Liver (tissue), 9 donors: ENCODE data around the gene SLC35A2. TPM values are rescaled to one million over a fixed set of nuclear protein-coding genes. Genes with fewer than 3 reads are reported as not detected.

Experiments
- DNase-seq: peaks from one replicate; pipeline ENCODE4 v3.0.0-alpha.2; 2017; ENCODE audit warnings: low spot score
- H3K27ac ChIP-seq, 2 donors: one replicate each; pipeline ENCODE4 v1.7.0; 2013; ENCODE audit warnings: inconsistent platforms in 2 of 2, low read length in 2 of 2, control low read depth in 1 of 2, low read depth in 1 of 2, mild to moderate bottlenecking in 1 of 2
- H3K27me3 ChIP-seq, 4 donors: one replicate each; pipeline versions ENCODE4 v1.6.1 to v1.7.0; 2013; ENCODE audit warnings: low read length in 3 of 4, inconsistent platforms in 1 of 4, mild to moderate bottlenecking in 1 of 4, moderate library complexity in 1 of 4; ENCODE audit not compliant: control insufficient read depth in 4 of 4, insufficient read depth in 4 of 4
- H3K36me3 ChIP-seq, 4 donors: one replicate each; pipeline versions ENCODE4 v1.6.1 to v1.7.0; 2013; ENCODE audit warnings: low read length in 3 of 4, mild to moderate bottlenecking in 3 of 4, low read depth in 1 of 4, moderate library complexity in 1 of 4; ENCODE audit not compliant: control insufficient read depth in 4 of 4, insufficient read depth in 3 of 4
- H3K4me1 ChIP-seq, 4 donors: one replicate each; pipeline versions ENCODE4 v1.6.1 to v1.7.0; 2013; ENCODE audit warnings: low read length in 3 of 4, mild to moderate bottlenecking in 3 of 4, moderate library complexity in 1 of 4; ENCODE audit not compliant: control insufficient read depth in 4 of 4, insufficient read depth in 4 of 4
- H3K4me3 ChIP-seq, 3 donors: one replicate each; pipeline versions ENCODE4 v1.6.1 to v1.7.0; 2013; ENCODE audit warnings: low read length in 3 of 3, control low read depth in 1 of 3, low read depth in 1 of 3, mild to moderate bottlenecking in 1 of 3
- H3K9ac ChIP-seq, 2 donors: one replicate each; pipeline ENCODE4 v1.7.0; 2013; ENCODE audit warnings: low read length in 2 of 2, mild to moderate bottlenecking in 2 of 2, moderate library complexity in 2 of 2, control low read depth in 1 of 2, low read depth in 1 of 2
- H3K9me3 ChIP-seq, 4 donors: one replicate each; pipeline versions ENCODE4 v1.6.1 to v1.7.0; 2013; ENCODE audit warnings: low read length in 3 of 4; ENCODE audit not compliant: control insufficient read depth in 4 of 4
- EGR1 ChIP-seq, 2 donors: IDR thresholded peaks; 2 replicates each; pipeline ENCODE4 v1.6.1; 2016 to 2018; ENCODE audit warnings: antibody characterized with exemption in 2 of 2, low read depth in 2 of 2
- FOXA1 ChIP-seq: IDR thresholded peaks from 2 replicates; pipeline ENCODE4 v1.6.1; 2016; ENCODE audit warnings: antibody characterized with exemption
- FOXA2 ChIP-seq: IDR thresholded peaks from 2 replicates; pipeline ENCODE4 v1.6.1; 2016; ENCODE audit warnings: antibody characterized with exemption
- GABPA ChIP-seq, 2 donors: IDR thresholded peaks in 1 of 2; conservative IDR thresholded peaks in 1 of 2; 2 replicates each; pipeline ENCODE4 v1.6.1; 2016; ENCODE audit warnings: antibody characterized with exemption in 2 of 2, mild to moderate bottlenecking in 1 of 2, moderate library complexity in 1 of 2
- HNF4A ChIP-seq, 2 donors: conservative IDR thresholded peaks; 2 replicates each; pipeline ENCODE4 v1.6.1; 2016; ENCODE audit warnings: antibody characterized with exemption in 2 of 2, mild to moderate bottlenecking in 2 of 2
- HNF4G ChIP-seq: IDR thresholded peaks from 2 replicates; pipeline ENCODE4 v1.6.1; 2016; ENCODE audit warnings: antibody characterized with exemption
- JUND ChIP-seq, 2 donors: IDR thresholded peaks; 2 replicates each; pipeline ENCODE4 v1.6.1; 2016; ENCODE audit warnings: antibody characterized with exemption in 2 of 2
- RAD21 ChIP-seq, 2 donors: IDR thresholded peaks; 2 replicates each; pipeline ENCODE4 v1.6.1; 2016; ENCODE audit warnings: antibody characterized with exemption in 2 of 2, mild to moderate bottlenecking in 2 of 2
- RXRA ChIP-seq, 2 donors: IDR thresholded peaks; 2 replicates each; pipeline ENCODE4 v1.6.1; 2017 to 2018; ENCODE audit warnings: antibody characterized with exemption in 2 of 2, mild to moderate bottlenecking in 1 of 2
- SP1 ChIP-seq: IDR thresholded peaks from 2 replicates; pipeline ENCODE4 v1.6.1; 2018; ENCODE audit warnings: antibody characterized with exemption, mild to moderate bottlenecking
- YY1 ChIP-seq: IDR thresholded peaks from 2 replicates; pipeline ENCODE4 v1.6.1; 2016; ENCODE audit warnings: antibody characterized with exemption, mild to moderate bottlenecking
- WGBS: extraction: QIAGEN DNeasy Blood & Tissue Kit; methylation state at CpG from one replicate; pipeline ENCODE4 v1.1.7; 2013; 5-methylcytosine and 5-hydroxymethylcytosine counted together
- polyA plus RNA-seq, 2 donors: library from polyadenylated mRNA; stranded (reverse) in 1 of 2; unstranded in 1 of 2; fragments of 200-250 nt in 1 of 2; fragments of >200 nt in 1 of 2; fragmentation: Nextera tagmentation in 1 of 2; extraction: Ambion mirVana in 1 of 2; gene quantifications; one replicate each; pipeline versions ENCODE4 v1.2.1 to v1.2.3, GENCODE V29; 2013 to 2015
- total RNA-seq, 2 donors: library from RNA; depleted of rRNA; stranded (reverse); fragments of >200 nt; gene quantifications; one replicate each; pipeline ENCODE4 v1.2.3, GENCODE V29; 2014
- TF ChIP-seq, protein P1 (sequence below): IDR thresholded peaks from 2 replicates; pipeline ENCODE4 v1.6.1; 2016; ENCODE audit warnings: antibody characterized with exemption, mild to moderate bottlenecking
- TF ChIP-seq, protein P2 (sequence below): IDR thresholded peaks from 2 replicates; pipeline ENCODE4 v1.6.1; 2016; ENCODE audit warnings: antibody characterized with exemption
- TF ChIP-seq, protein P3 (sequence below): IDR thresholded peaks from 2 replicates; pipeline ENCODE4 v1.6.1; 2016; ENCODE audit warnings: antibody characterized with exemption
- TF ChIP-seq, protein P4 (sequence below): IDR thresholded peaks from 2 replicates; pipeline ENCODE4 v1.6.1; 2016; ENCODE audit warnings: antibody characterized with exemption
- donor health status: healthy.
- donor health status: healthy.
- donor health status: healthy.
- donor health status: healthy.
- donor health status: healthy.

Gene SLC35A2
- total and polyA plus RNA-seq, 4 donors, result 10.0 to 26.9 (median 14.4) TPM

DNA sequence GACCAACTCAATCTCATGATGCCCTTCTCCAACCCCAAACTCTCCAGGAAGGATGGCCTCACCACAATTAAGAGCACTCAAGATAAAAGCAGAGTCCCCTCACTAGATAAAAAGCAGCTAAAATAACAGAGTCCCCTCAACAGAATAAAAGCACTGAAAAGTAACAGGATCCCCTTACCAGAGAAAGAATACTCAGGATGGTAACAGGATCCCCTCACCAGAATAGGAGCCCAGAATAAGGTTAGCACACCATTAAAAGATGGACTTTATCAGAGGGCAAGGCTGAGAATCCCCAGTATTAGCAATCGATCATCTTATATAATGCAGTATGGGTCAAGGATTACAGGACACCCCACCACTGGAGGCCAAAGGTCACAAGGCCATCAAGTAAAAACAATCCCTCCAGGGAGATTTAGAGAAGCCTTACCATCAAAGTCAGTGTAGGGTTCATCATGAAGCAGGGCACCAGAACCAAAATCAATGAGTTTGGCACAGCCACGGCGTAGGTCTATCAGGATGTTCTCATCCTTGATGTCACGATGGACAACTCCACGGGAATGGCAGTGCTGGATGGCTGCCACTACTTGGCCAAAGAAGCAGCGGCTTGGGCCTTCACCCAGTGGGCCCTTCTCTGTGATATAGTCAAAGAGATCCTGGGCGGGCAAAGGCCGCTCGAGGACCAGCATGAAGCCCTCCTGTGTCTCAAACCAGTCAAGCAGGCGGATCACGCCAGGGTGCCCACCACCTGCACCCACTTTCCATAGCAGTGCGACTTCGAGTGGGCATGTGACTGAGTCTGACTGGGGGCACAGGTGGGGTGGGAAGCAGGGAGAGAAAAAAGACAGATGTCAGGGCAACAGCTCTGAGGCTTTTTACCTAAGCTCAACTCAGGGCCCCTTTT is 3.4 kb upstream of the SLC35A2 start:
- WGBS, result 77% methylated on average over 13 of the region's 13 CpGs
- TF ChIP-seq HNF4G, result no peak
- TF ChIP-seq GABPA (IDR thresholded peaks at IDR 0.05 in 1 of 2, conservative IDR thresholded peaks at IDR 0.05 in 1 of 2), result no peak
- H3K27ac ChIP-seq, result no peak overlapping the region
- no peak overlapping the region for H3K9ac ChIP-seq
- DNase-seq, result no peak
- no peak overlapping the region for H3K4me3 ChIP-seq
- H3K36me3 ChIP-seq, result peaks cover 0 to 3% (median under 1%) of the 10 kb centered on the region in 4 donors
- peaks cover 10 to 43% (median 19%) of the 10 kb centered on the region in 4 donors for H3K4me1 ChIP-seq
- H3K27me3 ChIP-seq, result peaks cover 0 to 2% (median 0%) of the 10 kb centered on the region in 4 donors
- no peaks in the 10 kb centered on the region for H3K9me3 ChIP-seq

DNA sequence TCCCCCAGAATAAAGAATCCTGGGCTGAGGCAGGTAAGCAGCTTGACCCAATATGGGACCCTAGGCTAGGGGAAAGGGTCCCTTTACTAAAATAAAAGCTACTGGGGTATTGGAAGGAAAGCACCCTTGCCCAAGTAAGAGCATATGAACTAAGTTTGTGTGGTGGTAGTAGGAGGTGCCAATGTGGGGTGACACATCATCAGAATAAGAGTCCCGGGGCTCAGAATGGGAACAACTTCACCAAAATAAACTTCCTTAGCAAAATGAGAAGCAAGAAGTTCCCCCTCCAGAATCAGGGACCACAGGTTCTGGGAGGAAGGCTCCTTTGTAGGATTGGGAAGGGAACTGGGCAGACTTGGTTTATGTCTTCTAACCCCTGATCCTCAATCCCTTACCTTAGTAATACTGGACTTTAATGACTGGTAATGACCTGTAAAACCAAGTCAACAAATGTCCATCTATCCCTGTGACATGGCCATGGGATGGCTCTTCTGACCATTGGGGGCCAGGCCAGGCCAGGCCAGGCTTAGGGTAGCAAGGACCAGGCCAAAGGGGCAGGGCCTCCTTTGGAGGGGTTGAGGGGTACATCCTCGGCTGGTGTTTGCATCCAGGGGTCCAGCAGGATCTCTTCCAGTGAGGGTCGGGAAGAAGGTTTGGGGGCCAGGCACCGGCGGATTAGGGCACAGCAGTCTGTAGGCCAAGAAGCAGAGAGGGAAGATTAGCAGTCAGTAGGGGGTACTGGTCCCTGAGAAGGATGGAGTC is 2.3 kb upstream of the SLC35A2 start:
- WGBS, result 74% methylated on average over 5 of the region's 5 CpGs
- peaks cover 0 to 3% (median under 1%) of the 10 kb centered on the region in 4 donors for H3K36me3 ChIP-seq
- no peak overlapping the region for H3K9ac ChIP-seq
- TF ChIP-seq, protein P1, sequence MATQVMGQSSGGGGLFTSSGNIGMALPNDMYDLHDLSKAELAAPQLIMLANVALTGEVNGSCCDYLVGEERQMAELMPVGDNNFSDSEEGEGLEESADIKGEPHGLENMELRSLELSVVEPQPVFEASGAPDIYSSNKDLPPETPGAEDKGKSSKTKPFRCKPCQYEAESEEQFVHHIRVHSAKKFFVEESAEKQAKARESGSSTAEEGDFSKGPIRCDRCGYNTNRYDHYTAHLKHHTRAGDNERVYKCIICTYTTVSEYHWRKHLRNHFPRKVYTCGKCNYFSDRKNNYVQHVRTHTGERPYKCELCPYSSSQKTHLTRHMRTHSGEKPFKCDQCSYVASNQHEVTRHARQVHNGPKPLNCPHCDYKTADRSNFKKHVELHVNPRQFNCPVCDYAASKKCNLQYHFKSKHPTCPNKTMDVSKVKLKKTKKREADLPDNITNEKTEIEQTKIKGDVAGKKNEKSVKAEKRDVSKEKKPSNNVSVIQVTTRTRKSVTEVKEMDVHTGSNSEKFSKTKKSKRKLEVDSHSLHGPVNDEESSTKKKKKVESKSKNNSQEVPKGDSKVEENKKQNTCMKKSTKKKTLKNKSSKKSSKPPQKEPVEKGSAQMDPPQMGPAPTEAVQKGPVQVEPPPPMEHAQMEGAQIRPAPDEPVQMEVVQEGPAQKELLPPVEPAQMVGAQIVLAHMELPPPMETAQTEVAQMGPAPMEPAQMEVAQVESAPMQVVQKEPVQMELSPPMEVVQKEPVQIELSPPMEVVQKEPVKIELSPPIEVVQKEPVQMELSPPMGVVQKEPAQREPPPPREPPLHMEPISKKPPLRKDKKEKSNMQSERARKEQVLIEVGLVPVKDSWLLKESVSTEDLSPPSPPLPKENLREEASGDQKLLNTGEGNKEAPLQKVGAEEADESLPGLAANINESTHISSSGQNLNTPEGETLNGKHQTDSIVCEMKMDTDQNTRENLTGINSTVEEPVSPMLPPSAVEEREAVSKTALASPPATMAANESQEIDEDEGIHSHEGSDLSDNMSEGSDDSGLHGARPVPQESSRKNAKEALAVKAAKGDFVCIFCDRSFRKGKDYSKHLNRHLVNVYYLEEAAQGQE, result no peak
- TF ChIP-seq, protein P2, sequence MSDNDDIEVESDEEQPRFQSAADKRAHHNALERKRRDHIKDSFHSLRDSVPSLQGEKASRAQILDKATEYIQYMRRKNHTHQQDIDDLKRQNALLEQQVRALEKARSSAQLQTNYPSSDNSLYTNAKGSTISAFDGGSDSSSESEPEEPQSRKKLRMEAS, result no peak
- TF ChIP-seq, protein P3, sequence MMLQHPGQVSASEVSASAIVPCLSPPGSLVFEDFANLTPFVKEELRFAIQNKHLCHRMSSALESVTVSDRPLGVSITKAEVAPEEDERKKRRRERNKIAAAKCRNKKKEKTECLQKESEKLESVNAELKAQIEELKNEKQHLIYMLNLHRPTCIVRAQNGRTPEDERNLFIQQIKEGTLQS, result no peak
- TF ChIP-seq FOXA2, result no peak
- TF ChIP-seq, protein P4, sequence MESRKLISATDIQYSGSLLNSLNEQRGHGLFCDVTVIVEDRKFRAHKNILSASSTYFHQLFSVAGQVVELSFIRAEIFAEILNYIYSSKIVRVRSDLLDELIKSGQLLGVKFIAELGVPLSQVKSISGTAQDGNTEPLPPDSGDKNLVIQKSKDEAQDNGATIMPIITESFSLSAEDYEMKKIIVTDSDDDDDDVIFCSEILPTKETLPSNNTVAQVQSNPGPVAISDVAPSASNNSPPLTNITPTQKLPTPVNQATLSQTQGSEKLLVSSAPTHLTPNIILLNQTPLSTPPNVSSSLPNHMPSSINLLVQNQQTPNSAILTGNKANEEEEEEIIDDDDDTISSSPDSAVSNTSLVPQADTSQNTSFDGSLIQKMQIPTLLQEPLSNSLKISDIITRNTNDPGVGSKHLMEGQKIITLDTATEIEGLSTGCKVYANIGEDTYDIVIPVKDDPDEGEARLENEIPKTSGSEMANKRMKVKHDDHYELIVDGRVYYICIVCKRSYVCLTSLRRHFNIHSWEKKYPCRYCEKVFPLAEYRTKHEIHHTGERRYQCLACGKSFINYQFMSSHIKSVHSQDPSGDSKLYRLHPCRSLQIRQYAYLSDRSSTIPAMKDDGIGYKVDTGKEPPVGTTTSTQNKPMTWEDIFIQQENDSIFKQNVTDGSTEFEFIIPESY, result no peak
- TF ChIP-seq EGR1 (IDR thresholded peaks at IDR 0.05; ENCODE audit: low read depth in 2 of 2), result no peak
- TF ChIP-seq YY1, result no peak
- no peak for TF ChIP-seq RXRA (IDR thresholded peaks at IDR 0.05)
- TF ChIP-seq HNF4G, result no peak
- TF ChIP-seq SP1, result no peak
- TF ChIP-seq HNF4A (conservative IDR thresholded peaks at IDR 0.05), result no peak
- no peak for TF ChIP-seq FOXA1
- no peak for TF ChIP-seq GABPA (IDR thresholded peaks at IDR 0.05 in 1 of 2, conservative IDR thresholded peaks at IDR 0.05 in 1 of 2)
- TF ChIP-seq RAD21 (IDR thresholded peaks at IDR 0.05), result no peak
- no peak for TF ChIP-seq JUND (IDR thresholded peaks at IDR 0.05)
- H3K27ac ChIP-seq, result no peak overlapping the region
- H3K27me3 ChIP-seq, result peaks cover 0 to 2% (median 0%) of the 10 kb centered on the region in 4 donors
- H3K4me1 ChIP-seq, result peaks cover 8 to 36% (median 19%) of the 10 kb centered on the region in 4 donors
- H3K4me3 ChIP-seq, result no peak overlapping the region
- DNase-seq, result no peak
- H3K9me3 ChIP-seq, result no peaks in the 10 kb centered on the region
